T follicular helper cell (primary cell): ENCODE measurements around the gene B3GALT4.
"Not testable (repeated sequence)": the region's sequence is repeated elsewhere in the genome, so short reads cannot be mapped to it uniquely, and the experiment has no call there.

ENCODE experiments used
- DNase-seq: peaks from one replicate; pipeline ENCODE4 v3.0.0-alpha.2; 2020; ENCODE audit warnings: low read depth

B3GALT4 gene

DNA sequence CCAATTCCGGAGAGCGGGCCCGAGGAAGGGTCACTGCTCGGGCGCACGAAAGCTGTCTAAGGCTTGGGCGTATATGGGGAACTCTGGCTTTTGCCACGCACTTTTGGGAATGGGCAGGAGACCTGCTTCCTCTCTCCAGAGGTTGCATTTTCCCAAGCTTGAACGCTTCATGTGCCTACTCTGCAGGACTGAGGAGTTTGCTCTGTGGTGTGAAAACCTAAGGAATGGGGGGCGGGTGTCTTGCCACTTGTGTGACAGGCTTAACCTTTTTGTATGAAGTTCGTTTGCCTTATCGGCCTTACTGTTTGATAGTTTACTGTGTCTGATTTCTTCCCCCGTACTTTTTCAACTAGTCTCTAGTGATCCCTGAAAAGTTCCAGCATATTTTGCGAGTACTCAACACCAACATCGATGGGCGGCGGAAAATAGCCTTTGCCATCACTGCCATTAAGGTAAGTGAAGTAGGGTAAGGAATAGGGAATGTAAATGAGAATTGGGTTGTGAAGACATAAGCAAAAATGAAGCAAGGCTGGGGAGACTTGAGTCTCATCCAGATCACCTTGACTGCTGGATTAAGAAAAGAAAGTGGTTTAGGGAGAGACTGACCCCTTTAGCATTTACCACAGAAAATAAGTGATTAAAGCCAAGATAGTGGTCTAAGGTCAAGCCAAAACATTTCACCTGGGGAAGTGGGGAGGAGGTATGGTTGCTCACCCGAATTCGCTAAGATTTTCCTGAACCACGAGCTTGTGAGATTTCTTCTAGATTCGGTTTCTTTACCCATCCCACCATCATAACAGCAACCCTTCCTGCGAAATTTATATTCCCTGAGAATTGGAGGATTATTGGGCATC, 4.4 kb upstream of the B3GALT4 start:
- no peak for DNase-seq

GRCh38 chr6:33273129-33273923, 3.6 kb upstream of the B3GALT4 start:
- DNase-seq, result no peak

DNA sequence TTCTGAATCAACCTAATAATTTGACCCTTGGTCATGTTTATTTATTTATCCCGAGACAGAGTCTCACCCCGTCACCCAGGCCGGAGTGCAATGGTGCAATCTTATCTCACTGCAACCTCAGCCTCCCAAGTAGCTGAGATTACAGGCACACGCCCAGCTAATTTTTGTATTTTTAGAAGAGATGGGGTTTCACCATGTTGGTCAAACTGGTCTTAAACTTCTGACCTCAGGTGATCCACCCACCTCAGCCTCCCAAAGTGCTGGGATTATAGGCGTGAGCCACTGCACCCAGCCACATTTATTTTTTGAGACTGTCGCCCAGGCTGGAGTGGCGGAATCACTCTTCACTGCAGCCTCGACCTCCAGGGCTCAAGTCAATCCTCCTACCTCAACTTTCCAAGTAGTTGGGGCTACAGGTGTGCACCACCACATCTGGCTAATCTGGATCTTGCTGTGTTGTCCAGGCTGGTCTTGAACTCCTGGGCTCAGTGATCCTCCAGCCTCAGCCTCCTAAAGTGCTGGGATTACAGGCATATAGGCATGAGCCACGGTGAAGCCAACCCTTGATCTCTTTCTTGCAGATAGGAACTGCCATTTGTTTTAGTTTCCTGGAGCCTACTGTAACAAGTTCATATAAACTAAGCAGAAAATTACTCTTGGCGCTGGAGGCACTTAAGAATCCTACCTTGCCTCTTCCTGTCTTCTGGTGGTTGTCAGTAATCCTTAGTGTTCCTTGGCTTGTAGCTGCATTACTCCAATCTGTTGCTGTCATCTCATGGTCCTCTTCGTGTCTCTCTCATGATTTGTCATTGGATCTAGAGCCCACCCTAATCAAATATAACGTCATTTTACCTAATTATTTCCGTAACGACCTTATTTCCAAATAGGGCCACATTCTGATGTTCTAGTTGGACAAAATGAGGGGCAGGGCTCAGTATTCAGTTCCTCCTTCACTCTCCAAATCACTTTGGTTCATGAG, 2.7 kb upstream of the B3GALT4 start:
- DNase-seq, result no peak

DNA sequence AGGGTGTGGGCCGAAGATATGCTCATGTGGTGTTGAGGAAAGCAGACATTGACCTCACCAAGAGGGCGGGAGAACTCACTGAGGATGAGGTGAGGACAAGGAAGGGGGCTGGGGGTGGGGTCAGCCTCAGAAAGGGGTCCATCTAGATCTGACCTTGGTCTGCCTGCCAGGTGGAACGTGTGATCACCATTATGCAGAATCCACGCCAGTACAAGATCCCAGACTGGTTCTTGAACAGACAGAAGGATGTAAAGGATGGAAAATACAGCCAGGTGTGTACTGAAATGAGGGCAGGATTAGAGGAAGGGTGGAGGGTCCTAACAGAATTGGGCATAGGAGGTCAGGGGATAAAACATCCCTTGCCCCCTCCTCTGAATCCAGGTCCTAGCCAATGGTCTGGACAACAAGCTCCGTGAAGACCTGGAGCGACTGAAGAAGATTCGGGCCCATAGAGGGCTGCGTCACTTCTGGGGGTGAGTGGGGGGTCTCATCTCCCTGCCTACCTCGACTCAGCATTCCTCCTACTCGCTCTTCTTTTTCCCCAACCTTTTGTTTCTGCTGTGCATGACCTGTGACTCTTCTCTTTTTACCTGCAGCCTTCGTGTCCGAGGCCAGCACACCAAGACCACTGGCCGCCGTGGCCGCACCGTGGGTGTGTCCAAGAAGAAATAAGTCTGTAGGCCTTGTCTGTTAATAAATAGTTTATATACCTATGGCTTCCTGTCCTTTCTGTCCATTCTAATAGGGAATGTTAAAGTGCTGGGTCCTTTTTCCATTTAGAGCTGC, 935 bp upstream of the B3GALT4 start:
- not testable (repeated sequence) for DNase-seq

DNA sequence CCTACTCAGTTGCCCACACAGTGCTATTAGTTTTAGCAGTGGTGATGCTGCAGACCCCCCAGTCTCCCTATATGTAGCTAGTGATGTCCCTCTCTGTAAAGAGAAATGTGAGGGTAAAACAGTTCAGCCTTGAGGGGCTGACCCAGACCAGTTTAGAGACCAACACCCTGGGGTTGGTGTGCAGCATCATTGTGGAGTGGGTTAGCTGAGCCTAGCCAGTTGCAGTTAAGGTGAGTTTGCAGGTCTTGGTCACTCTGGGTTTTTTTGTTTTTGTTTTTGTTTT, 401 bp upstream of the B3GALT4 start:
- DNase-seq, result no peak

GRCh38 chr6:33277663-33278391, 904 bp downstream of the B3GALT4 start:
- no peak for DNase-seq

- no peak for DNase-seq
Observed at GRCh38 chr6:33278392-33278741, 1.4 kb downstream of the B3GALT4 start.

GRCh38 chr6:33278810-33279209, 1.9 kb downstream of the B3GALT4 start:
- DNase-seq, result no peak

GRCh38 chr6:33279257-33279695, 2.4 kb downstream of the B3GALT4 start:
- no peak for DNase-seq

DNA sequence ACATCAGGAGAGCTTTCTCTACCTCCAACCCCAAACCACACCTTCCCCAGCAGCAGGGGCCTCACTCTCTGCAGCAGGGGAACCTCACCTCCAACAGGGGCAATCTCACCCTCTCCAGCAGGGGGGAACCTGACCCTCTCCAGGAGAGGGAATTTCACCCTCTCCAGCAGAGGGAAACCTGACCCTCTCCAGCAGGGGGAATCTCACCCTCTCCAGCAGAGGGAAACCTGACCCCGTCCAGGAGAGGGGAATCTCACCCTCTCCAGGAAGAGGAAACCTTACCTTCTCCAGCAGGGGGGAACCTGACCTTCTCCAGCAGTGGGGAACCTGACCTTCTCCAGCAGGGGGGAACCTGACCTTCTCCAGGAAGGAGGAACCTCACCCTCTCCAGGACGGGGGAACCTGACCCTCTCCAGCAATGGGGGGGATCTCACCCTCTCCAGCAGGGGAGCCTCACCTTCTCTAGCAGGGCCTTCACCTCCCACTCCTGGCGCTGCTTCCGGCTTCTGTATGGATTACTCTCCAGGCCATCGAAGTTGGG, 3.1 kb downstream of the B3GALT4 start:
- no peak for DNase-seq

DNA sequence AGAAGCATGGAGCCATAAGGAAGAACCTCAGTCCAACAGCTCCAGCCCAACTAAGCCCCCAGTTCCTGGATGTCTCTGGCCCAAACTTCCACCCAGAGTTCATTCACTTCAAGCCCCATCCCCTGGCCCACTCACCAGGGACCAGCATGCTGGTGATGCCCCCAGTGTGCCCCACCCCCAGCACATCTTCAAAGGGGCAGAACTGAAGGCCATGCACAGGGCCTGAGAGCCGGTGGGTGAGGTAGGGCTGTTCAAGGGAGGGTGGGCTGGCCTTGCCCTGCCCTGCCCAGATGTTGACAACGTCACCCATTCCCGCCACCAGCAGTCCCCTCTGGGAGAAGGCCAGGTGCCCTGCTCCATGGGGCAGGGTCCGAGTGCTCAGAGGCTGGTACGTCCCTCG, 3.6 kb downstream of the B3GALT4 start:
- no peak for DNase-seq

DNA sequence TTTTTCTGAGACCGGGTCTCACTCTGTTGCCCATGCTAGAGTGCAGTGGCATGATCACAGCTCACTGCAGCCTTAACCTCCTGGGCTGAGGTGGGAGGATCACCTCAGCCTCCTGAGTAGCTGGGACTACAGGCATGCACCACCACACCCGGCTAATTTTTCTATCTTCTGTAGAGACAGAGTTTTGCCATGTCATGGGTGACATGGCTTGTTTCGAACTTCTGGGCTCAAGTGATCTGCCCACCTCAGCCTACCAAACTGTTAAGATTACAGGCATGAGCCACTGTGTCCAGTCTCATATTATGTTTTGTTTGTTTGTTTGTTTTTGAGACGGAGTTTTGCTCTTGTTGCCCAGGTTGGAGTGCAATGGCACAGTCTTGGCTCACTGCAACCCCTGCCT, 8.3 kb downstream of the B3GALT4 start:
- not testable (repeated sequence) for DNase-seq

DNA sequence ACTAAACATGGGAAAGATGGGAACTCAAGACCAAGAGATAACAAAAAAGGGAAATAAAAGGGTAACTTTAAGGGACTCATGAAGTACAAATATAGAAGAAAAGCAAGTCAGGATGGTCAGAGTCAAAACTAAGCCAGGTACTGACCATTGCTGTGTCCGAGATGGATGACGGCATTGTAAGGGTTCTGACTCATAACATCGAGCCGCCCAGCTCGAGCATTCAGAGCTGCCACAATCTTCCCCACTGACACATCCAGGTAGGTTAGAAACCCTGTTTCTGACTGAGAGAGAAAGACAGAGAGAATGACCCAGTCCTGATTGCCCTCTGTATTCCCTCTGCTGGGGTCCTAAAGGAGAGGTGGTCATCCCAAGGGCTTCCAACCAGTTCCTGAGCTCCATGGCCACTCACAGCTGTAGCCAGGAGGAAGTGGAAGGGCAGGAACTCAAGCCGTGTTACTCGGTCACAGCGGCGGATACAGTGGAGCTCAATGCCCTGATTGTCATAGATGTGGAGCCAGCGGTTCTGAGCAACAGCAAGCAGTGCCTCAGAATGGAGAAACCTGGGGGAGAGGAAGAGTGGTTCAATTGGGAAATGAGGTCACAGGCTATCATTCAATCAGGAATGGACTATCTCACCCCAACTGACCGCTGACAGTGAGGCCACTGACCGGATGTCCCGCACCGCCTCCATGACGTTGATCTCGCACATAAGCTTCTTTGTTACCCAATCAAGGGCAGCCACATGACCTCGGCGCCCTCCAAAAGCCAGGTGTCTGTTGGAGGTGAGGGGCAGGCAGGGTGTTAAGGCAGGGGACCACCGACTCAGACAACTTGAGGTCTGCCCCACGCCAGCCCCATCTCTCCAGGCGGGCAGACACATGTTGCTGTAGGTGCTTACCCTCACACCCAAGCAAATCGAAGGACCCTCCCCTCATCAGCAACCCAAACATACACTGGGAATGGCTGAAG, 10.3 kb downstream of the B3GALT4 start:
- no peak for DNase-seq

DNA sequence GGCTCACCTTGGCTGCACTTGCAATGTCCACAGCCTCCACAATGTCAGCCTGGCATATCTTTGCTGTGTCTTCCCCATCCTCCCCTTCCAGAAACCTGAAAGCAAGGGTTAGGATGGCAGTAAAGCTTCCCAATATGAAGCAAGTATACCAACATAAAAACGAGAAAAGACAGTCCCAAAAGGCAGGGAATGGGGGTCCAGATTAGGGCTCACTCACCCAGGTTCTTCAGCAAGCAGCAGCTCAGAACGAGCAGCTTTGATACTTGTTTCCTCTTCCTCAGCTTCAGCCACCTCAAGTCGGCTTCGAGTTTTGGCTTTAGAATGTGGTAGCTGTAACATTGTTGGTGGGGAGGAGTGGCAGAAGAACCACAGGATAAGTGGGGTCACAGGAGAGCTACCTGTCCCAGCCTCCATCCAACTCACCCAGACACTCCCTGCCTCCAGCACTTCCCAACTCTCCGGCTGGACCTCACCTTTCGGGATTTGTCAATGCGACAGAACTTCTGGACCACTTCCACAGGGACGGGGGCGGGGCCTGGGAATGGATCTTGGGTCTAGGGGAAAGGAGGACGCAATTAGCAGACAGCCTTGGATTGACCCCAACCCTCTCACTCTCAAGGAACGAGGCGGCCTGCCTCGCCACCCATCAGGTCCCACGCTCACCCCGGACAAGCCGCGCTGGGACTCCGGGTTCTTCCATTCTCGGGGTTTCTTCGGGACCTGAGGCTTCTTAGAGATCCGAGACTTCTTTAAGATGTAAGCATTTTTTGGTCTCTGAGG, 11.4 kb downstream of the B3GALT4 start:
- DNase-seq, result no peak

- peak; percentile 70 for DNase-seq
Observed at GRCh38 chr6:33288921-33289783, 12.2 kb downstream of the B3GALT4 start, which contains the start of the genes PFDN6 and WDR46. TSS of gene PFDN6 (plus strand) at chr6:33289601. CDS start at chr6:33289857, 256 bp downstream. TSS of gene WDR46 (minus strand) at chr6:33289239. CDS start at chr6:33289170, 69 bp downstream.

DNA sequence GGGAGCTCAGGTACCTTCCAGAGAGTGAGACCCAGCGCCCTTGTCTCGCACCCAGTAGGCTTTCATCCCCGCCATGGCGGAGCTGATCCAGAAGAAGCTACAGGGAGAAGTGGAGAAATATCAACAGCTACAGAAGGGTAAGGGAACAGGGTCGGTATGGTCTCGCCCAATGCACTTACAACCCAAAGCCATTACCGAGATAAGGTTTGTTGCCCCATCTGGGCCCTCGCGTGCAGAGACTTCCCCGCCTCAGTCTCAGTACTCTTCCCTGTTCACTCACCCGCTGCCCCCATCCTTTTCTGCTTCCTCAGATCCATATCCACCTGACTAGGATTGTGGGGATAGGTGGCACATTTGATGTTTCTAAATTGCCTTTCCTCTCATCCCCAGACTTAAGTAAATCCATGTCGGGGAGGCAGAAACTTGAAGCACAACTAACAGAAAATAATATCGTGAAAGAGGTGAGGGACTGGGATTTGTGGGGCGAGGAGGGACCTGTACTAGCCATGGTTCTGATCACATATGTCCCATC, 12.9 kb downstream of the B3GALT4 start:
- no peak for DNase-seq

DNA sequence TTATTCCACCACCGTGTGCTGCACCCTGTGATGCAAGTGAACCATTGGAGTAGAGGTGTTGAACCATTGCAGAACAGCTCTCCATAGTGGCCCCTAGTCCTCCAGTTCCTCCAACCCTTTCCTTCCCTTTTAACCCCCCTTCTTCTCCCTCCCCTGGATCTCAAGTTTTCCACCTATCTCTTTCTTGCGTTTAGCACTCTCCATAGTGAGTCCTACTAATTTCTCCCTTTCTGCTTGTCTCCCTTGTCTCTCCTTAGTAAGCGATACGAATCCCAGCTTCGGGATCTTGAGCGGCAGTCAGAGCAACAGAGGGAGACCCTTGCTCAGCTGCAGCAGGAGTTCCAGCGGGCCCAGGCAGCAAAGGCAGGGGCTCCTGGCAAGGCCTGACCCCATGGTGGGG, 13.5 kb downstream of the B3GALT4 start:
- no peak for DNase-seq
